CD14-positive monocyte (primary cell): ENCODE results near the gene SERPINB13. TPM values are rescaled to one million over a fixed set of nuclear protein-coding genes. Genes with fewer than 3 reads are reported as not detected.
"Not testable (repeated sequence)": the region's sequence is repeated elsewhere in the genome, so short reads cannot be mapped to it uniquely, and the experiment has no call there.

Source experiments
- DNase-seq, 3 donors: peaks; one replicate each; pipeline ENCODE4 v3.0.0-alpha.2; 2011 to 2022
- H2AFZ ChIP-seq: 2 replicates; pipeline ENCODE4 v1.6.0; 2012; ENCODE audit warnings: mild to moderate bottlenecking, low read depth, low read length, inconsistent platforms; ENCODE audit not compliant: insufficient read depth, poor library complexity, severe bottlenecking
- H3K27ac ChIP-seq, 2 donors: 1 replicate in 1 of 2; 2 replicates in 1 of 2; pipeline ENCODE4 v1.5.1; 2012 to 2013; ENCODE audit warnings: low read length in 2 of 2, control low read depth in 1 of 2, inconsistent platforms in 1 of 2, low read depth in 1 of 2, mild to moderate bottlenecking in 1 of 2
- H3K27me3 ChIP-seq, 2 donors: one replicate each; pipeline versions ENCODE4 v1.6.0 to v1.6.1; 2011 to 2013; ENCODE audit warnings: low read length in 2 of 2; ENCODE audit not compliant: control insufficient read depth in 2 of 2, insufficient read depth in 2 of 2
- H3K36me3 ChIP-seq, 2 donors: replicated peaks in 1 of 2; 1 replicate in 1 of 2; 2 replicates in 1 of 2; pipeline versions ENCODE4 v1.5.1 to v1.6.1; 2012 to 2013; ENCODE audit warnings: low read length in 2 of 2, control low read depth in 1 of 2, inconsistent platforms in 1 of 2, mild to moderate bottlenecking in 1 of 2; ENCODE audit not compliant: insufficient read depth in 2 of 2, control insufficient read depth in 1 of 2
- H3K4me1 ChIP-seq, 2 donors: 1 replicate in 1 of 2; 2 replicates in 1 of 2; pipeline versions ENCODE4 v1.5.1 to v1.6.1; 2012 to 2013; ENCODE audit warnings: low read length in 2 of 2, control low read depth in 1 of 2, inconsistent platforms in 1 of 2, mild to moderate bottlenecking in 1 of 2, moderate library complexity in 1 of 2; ENCODE audit not compliant: insufficient read depth in 2 of 2, control insufficient read depth in 1 of 2
- H3K4me2 ChIP-seq: replicated peaks from 2 replicates; pipeline ENCODE3; 2012; ENCODE audit warnings: low read length, moderate library complexity, mild to moderate bottlenecking; ENCODE audit not compliant: poor library complexity, severe bottlenecking; ENCODE audit errors: extremely low read depth
- H3K4me3 ChIP-seq, 3 experiments: fragments of 200-600 bp in 1 of 3; sonication (generic) in 1 of 3; replicated peaks in 1 of 3; 1 replicate in 2 of 3; 2 replicates in 1 of 3; pipeline ENCODE4 v1.5.1; 2011 to 2013; ENCODE audit warnings: low read length in 3 of 3, mild to moderate bottlenecking in 3 of 3, control low read depth in 2 of 3, low read depth in 2 of 3, inconsistent platforms in 1 of 3, moderate library complexity in 1 of 3
- H3K79me2 ChIP-seq: 2 replicates; pipeline ENCODE4 v1.6.0; 2012; ENCODE audit warnings: mild to moderate bottlenecking, control low read depth, inconsistent platforms, low read length, moderate library complexity; ENCODE audit not compliant: insufficient read depth
- H3K9ac ChIP-seq: 2 replicates; pipeline ENCODE4 v1.6.0; 2017; ENCODE audit warnings: low read length, mild to moderate bottlenecking; ENCODE audit not compliant: insufficient read depth, poor library complexity, severe bottlenecking
- H3K9me3 ChIP-seq, 2 donors: replicated peaks in 1 of 2; 1 replicate in 1 of 2; 2 replicates in 1 of 2; pipeline versions ENCODE4 v1.5.1 to v1.6.1; 2012 to 2013; ENCODE audit warnings: low read length in 2 of 2, control low read depth in 1 of 2; ENCODE audit not compliant: control insufficient read depth in 1 of 2, insufficient read depth in 1 of 2
- H4K20me1 ChIP-seq: 2 replicates; pipeline ENCODE4 v1.6.0; 2012; ENCODE audit warnings: mild to moderate bottlenecking, low read length, control low read depth, moderate library complexity; ENCODE audit not compliant: insufficient read depth
- H3K27ac Mint-ChIP-seq, 7 donors: one replicate each; pipeline ENCODE4 v1.8.0; 2020; ENCODE audit warnings: mild to moderate bottlenecking in 7 of 7, mixed read lengths in 7 of 7, moderate library complexity in 6 of 7, inconsistent platforms in 2 of 7
- H3K27me3 Mint-ChIP-seq, 3 donors: one replicate each; pipeline ENCODE4 v1.8.0; 2021 to 2022; ENCODE audit warnings: low read depth in 3 of 3, mild to moderate bottlenecking in 3 of 3, mixed read lengths in 3 of 3, moderate library complexity in 3 of 3, inconsistent platforms in 1 of 3
- H3K36me3 Mint-ChIP-seq, 2 donors: one replicate each; pipeline ENCODE4 v1.8.0; 2020; ENCODE audit warnings: mixed read lengths in 2 of 2, inconsistent platforms in 1 of 2, mild to moderate bottlenecking in 1 of 2
- H3K4me1 Mint-ChIP-seq: one replicate; pipeline ENCODE4 v1.8.0; 2020; ENCODE audit warnings: mild to moderate bottlenecking, mixed read lengths
- H3K4me3 Mint-ChIP-seq, 2 donors: one replicate each; pipeline ENCODE4 v1.8.0; 2020; ENCODE audit warnings: mild to moderate bottlenecking in 2 of 2, mixed read lengths in 2 of 2, moderate library complexity in 1 of 2
- H3K9me3 Mint-ChIP-seq, 7 donors: one replicate each; pipeline ENCODE4 v1.8.0; 2020 to 2022; ENCODE audit warnings: mixed read lengths in 7 of 7, mild to moderate bottlenecking in 6 of 7, moderate library complexity in 6 of 7, inconsistent platforms in 2 of 7
- CTCF ChIP-seq: fragments of 200-600 bp; IDR thresholded peaks from one replicate; pipeline ENCODE4 v1.8.0; 2022; ENCODE audit warnings: antibody characterized with exemption, mild to moderate bottlenecking
- WGBS: methylation state at CpG from one replicate; pipeline ENCODE4 v1.1.5; 2013; ENCODE audit warnings: missing lambda C conversion rate; ENCODE audit not compliant: insufficient coverage; 5-methylcytosine and 5-hydroxymethylcytosine counted together
- intact Hi-C, 2 donors: fragments of 100-400 bp; cut with micrococcal nuclease; formaldehyde crosslinking; loops; one replicate each; pipeline versions ENCODE4 v1.15.0 to v1.15.1; 2023
- polyA plus RNA-seq, 3 donors: library from polyadenylated mRNA; depleted of rRNA in 1 of 3; unstranded in 2 of 3; stranded (reverse) in 1 of 3; fragments of 300-500 nt in 2 of 3; fragments of >200 nt in 1 of 3; fragmentation: Illumina TruSeq in 2 of 3; gene quantifications; 1 replicate in 2 of 3; 2 replicates in 1 of 3; pipeline ENCODE4 v1.2.3, GENCODE V29; 2012 to 2021

The SERPINB13 gene
- polyA plus RNA-seq, 3 donors: not detected

- H3K36me3 Mint-ChIP-seq, H3K79me2 ChIP-seq, H3K36me3 ChIP-seq, H3K27ac ChIP-seq, H3K4me2 ChIP-seq, H3K4me1 ChIP-seq, H3K27ac Mint-ChIP-seq, H3K9me3 Mint-ChIP-seq, intact Hi-C loops, H4K20me1 ChIP-seq, H3K9me3 ChIP-seq, H2AFZ ChIP-seq, H3K27me3 Mint-ChIP-seq, H3K4me3 ChIP-seq, H3K9ac ChIP-seq, DNase-seq, H3K4me3 Mint-ChIP-seq, H3K27me3 ChIP-seq, H3K4me1 Mint-ChIP-seq: not testable (repeated sequence)
- no CpG with 5 or more reads among the region's 1 CpG for WGBS
These were observed 57.6 kb downstream of the SERPINB13 start for GRCh38 chr18:63644694-63645093.

- no peak overlapping the region for H3K27ac Mint-ChIP-seq
- Histone ChIP-seq H3K9ac (no peak overlapping the region), H3K27ac (no peak overlapping the region), H3K4me2 (no peak overlapping the region), H3K4me1 (no peaks in the 10 kb centered on the region), H3K27me3 (peaks cover 0 to 2% of the 10 kb centered on the region in 2 donors), H4K20me1 (no peaks in the 10 kb centered on the region), H3K79me2 (no peaks in the 10 kb centered on the region), H3K36me3 (no peaks in the 10 kb centered on the region), H3K4me3 (no peak overlapping the region), H3K9me3 (no peaks in the 10 kb centered on the region), H2AFZ (no peak overlapping the region)
- no peaks in the 10 kb centered on the region for H3K36me3 Mint-ChIP-seq
- H3K9me3 Mint-ChIP-seq: peaks cover 0 to 4% (median 0%) of the 10 kb centered on the region in 7 donors
- no peak overlapping the region for H3K4me3 Mint-ChIP-seq
- no peak for DNase-seq
- intact Hi-C loops: no loop called here
- no peaks in the 10 kb centered on the region for H3K4me1 Mint-ChIP-seq
- peaks cover 6 to 8% (median 7%) of the 10 kb centered on the region in 3 donors for H3K27me3 Mint-ChIP-seq
- TF ChIP-seq CTCF: no peak
These were observed 59.8 kb downstream of the SERPINB13 start for GRCh38 chr18:63646936-63647335.
